ENCODE measurements around the gene HCK. TPM values are rescaled to one million over a fixed set of nuclear protein-coding genes. Genes with fewer than 3 reads are reported as not detected.
A peak's percentile ranks its signal among the peaks of the same experiment; 100 is the strongest.

Gene HCK
- polyA plus RNA-seq, 1 experiment, result not detected

GRCh38 chr20:32063695-32064094 lies 11.7 kb downstream of the HCK start:
- no peak for TF ChIP-seq CTCF (IDR thresholded peaks at IDR 0.05; ENCODE audit: low read depth, low read length)
- Histone ChIP-seq H3K4me3 (ENCODE audit: low read depth, low read length) (no peak overlapping the region), H3K27me3 (ENCODE audit: control insufficient read depth, insufficient read depth, low read length) (peaks cover 23% of the 10 kb centered on the region), H3K27ac (ENCODE audit: low read depth, low read length) (no peak overlapping the region), H3K9me3 (ENCODE audit: control insufficient read depth, insufficient read depth, low read length) (no peaks in the 10 kb centered on the region)
- no peak for DNase-seq (ENCODE audit: low read depth, low spot score)
- ChIA-PET POLR2A (interaction anchor here (0.6 kb wide), 1 partner anchor 51 kb away, joined by 3 read pairs; no protein-coding TSS in a partner anchor), CTCF (no interaction called here)

GRCh38 chr20:32064667-32065066 lies 12.6 kb downstream of the HCK start:
- no peak for DNase-seq (ENCODE audit: low read depth, low spot score)
- Histone ChIP-seq H3K27ac (ENCODE audit: low read depth, low read length) (no peak overlapping the region), H3K9me3 (ENCODE audit: control insufficient read depth, insufficient read depth, low read length) (no peaks in the 10 kb centered on the region), H3K27me3 (ENCODE audit: control insufficient read depth, insufficient read depth, low read length) (peaks cover 16% of the 10 kb centered on the region), H3K4me3 (ENCODE audit: low read depth, low read length) (no peak overlapping the region)
- ChIA-PET CTCF (no interaction called here), POLR2A (no interaction called here)
- no peak for TF ChIP-seq CTCF (IDR thresholded peaks at IDR 0.05; ENCODE audit: low read depth, low read length)

GRCh38 chr20:32067234-32067821 lies 15.3 kb downstream of the HCK start:
- no peak for TF ChIP-seq CTCF (IDR thresholded peaks at IDR 0.05; ENCODE audit: low read depth, low read length)
- POLR2A ChIA-PET, result interaction anchor here (0.6 to 0.8 kb wide), 5 partner anchors 31 to 229 kb away, joined by 3 to 8 read pairs (median 4); no protein-coding TSS in a partner anchor
- peak; percentile 36 for DNase-seq (ENCODE audit: low read depth, low spot score)
- Histone ChIP-seq H3K9me3 (ENCODE audit: control insufficient read depth, insufficient read depth, low read length) (no peaks in the 10 kb centered on the region), H3K27me3 (ENCODE audit: control insufficient read depth, insufficient read depth, low read length) (peaks cover 13% of the 10 kb centered on the region), H3K27ac (ENCODE audit: low read depth, low read length) (peak overlapping the region; percentile 54), H3K4me3 (ENCODE audit: low read depth, low read length) (no peak overlapping the region)
- CTCF ChIA-PET, result interaction anchor here (1.5 kb wide), 1 partner anchor 36 kb away, joined by 7 read pairs; no protein-coding TSS in a partner anchor

- no peak overlapping the region for H3K27ac ChIP-seq (ENCODE audit: low read depth, low read length)
- ChIA-PET POLR2A (no interaction called here), CTCF (no interaction called here)
- H3K9me3 ChIP-seq (ENCODE audit: control insufficient read depth, insufficient read depth, low read length), result no peaks in the 10 kb centered on the region
- H3K4me3 ChIP-seq (ENCODE audit: low read depth, low read length), result no peak overlapping the region
- TF ChIP-seq CTCF (IDR thresholded peaks at IDR 0.05; ENCODE audit: low read depth, low read length), result no peak
- H3K27me3 ChIP-seq (ENCODE audit: control insufficient read depth, insufficient read depth, low read length), result peaks cover 7% of the 10 kb centered on the region
- no peak for DNase-seq (ENCODE audit: low read depth, low spot score)
Observed at GRCh38 chr20:32068174-32068573, 16.1 kb downstream of the HCK start.

- Histone ChIP-seq H3K27ac (ENCODE audit: low read depth, low read length) (no peak overlapping the region), H3K27me3 (ENCODE audit: control insufficient read depth, insufficient read depth, low read length) (peaks cover 7% of the 10 kb centered on the region), H3K4me3 (ENCODE audit: low read depth, low read length) (no peak overlapping the region), H3K9me3 (ENCODE audit: control insufficient read depth, insufficient read depth, low read length) (no peaks in the 10 kb centered on the region)
- no peak for TF ChIP-seq CTCF (IDR thresholded peaks at IDR 0.05; ENCODE audit: low read depth, low read length)
- POLR2A ChIA-PET, result interaction anchor here (0.6 kb wide), 1 partner anchor 369 kb away, joined by 3 read pairs; no protein-coding TSS in a partner anchor
- CTCF ChIA-PET, result no interaction called here
- no peak for DNase-seq (ENCODE audit: low read depth, low spot score)
Observed at GRCh38 chr20:32069711-32070110, 17.7 kb downstream of the HCK start.
